HG03103 (cell line): ENCODE data around the gene ACTL7A.

ENCODE experiments used
- ATAC-seq: cut with Tn5 transposase; IDR thresholded peaks from one replicate; pipeline ENCODE4 v1.9.1; 2021; ENCODE audit warnings: low read depth; ENCODE audit not compliant: unreplicated experiment

The ACTL7A gene

GRCh38 chr9:108910914-108911313, 48.8 kb downstream of the ACTL7A start:
- ATAC-seq: no peak

DNA sequence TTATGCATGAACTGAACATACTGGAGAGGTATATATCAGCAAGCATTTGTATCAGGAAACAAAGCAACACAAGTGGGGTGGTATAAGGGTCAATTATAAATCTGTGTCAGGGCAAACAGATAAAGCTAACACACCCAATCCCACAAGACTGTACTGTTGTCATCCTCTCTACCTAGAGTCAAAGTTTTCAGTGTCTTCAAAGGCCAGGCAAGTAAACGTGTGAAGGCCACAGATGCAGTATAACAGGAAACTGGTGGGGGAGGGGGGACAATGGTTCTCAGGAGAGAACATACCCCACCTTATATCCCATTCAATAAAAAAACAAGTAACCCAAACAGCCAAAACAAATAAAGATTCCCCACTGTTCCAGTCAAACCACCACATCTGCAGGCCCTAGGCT, 49.8 kb downstream of the ACTL7A start:
- no peak for ATAC-seq
